ENCODE data around the gene RNASE2.
"Not testable (repeated sequence)": the region's sequence is repeated elsewhere in the genome, so short reads cannot be mapped to it uniquely, and the experiment has no call there.

GRCh38 chr14:20946707-20947106, 8.6 kb upstream of the RNASE2 start:
- TF ChIP-seq EZH2 (IDR thresholded peaks at IDR 0.05; ENCODE audit: insufficient read depth, poor library complexity, severe bottlenecking); EZH2phosphoT487 (IDR thresholded peaks at IDR 0.05; ENCODE audit: insufficient read depth, low read depth): not testable (repeated sequence)
